HG03432 (cell line): Measurements from ENCODE around the gene SPOP.

Experiments
- ATAC-seq: cut with Tn5 transposase; IDR thresholded peaks from one replicate; pipeline ENCODE4 v1.9.1; 2021; ENCODE audit warnings: mild to moderate bottlenecking, moderate library complexity; ENCODE audit not compliant: unreplicated experiment

The SPOP gene

DNA sequence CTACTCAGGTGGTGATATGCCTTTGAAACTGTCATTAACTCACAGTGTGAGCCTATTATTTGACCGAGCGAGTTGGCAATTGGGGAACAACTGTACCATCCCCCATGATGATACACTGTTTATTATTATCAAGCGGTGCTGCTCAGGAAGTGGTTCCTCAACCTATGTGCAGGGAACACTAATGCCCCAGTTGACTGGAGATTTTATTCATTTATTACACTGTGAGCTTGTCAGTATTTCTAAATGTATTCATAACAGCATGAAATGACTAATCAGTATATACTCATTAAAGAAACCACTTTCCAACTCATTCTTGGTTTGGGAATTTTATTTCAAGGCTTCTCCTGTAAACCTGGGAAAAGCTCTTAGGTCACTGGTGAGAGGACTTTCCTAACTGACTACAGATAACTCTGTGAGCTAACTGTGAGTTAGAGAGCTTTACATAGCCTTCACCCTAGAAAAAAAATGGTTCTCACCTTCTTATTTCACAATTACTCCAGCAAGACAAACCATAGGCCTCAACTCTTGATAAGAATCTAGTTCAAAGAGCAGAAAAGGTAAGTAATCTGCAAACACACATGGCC lies 59.8 kb downstream of the SPOP start:
- ATAC-seq = no peak

DNA sequence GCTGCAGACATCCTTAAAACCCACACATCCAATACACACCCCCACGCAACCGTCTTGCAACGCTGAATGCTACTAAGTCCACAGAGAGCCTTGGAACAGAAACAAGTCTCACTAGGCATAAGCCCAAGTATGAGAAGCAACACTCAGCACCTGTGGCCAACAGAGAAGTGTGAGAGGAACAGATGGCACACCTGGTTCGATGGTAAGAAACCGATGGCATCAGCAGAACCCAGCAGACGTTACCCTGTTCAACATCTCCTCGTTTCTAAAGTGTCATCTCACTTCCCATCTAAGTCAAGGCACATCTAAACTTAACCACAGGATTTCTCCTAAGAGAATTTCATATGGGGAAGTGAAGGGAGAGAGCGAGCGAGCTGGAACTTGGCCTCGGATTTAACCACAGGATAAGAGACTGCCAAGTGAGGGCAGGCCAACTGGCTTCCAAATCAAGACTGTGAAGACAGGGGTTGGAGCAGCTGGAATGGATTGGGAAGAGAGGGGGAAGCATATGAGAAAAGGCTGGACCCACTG lies 61.2 kb downstream of the SPOP start:
- ATAC-seq = no peak

DNA sequence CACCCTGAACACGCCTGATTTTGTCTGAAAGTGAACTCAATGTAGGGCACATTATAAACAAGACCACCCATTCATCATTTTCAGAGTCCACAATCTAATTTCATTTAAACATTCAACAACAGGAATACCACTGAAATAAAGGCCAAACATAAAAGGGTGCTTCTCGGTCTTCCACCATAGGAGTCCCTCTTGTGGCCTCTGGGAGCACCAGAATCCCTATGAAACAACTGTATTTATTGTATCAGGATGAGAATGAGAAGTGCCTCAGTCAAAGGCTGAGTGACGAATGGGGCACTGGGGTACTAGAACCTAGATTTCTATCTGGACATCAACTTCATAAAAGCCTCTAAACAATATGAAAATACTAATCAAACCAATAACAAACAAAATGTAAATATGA lies 61.8 kb downstream of the SPOP start:
- ATAC-seq = no peak

- ATAC-seq = no peak
Measured at GRCh38 chr17:49613182-49613800, 64.6 kb downstream of the SPOP start.

DNA sequence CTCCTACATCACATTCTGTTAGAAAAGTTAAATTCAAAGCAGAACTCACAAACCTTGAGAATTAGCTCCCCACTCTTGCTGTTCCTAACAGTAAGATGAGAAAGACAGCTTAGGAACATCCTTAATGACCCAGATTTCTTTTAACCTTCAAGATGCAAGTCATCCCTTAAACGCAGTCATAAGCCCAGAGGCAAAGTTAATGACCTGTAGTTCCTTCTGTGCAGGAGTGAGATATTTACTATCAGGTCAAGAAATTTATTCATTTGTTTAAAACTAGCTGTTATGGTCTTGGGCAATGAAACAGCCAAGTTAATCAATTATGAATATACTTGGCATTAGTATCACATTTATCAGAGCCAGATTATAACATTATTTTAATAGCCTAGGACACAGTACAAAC lies 65.2 kb downstream of the SPOP start:
- no peak for ATAC-seq

DNA sequence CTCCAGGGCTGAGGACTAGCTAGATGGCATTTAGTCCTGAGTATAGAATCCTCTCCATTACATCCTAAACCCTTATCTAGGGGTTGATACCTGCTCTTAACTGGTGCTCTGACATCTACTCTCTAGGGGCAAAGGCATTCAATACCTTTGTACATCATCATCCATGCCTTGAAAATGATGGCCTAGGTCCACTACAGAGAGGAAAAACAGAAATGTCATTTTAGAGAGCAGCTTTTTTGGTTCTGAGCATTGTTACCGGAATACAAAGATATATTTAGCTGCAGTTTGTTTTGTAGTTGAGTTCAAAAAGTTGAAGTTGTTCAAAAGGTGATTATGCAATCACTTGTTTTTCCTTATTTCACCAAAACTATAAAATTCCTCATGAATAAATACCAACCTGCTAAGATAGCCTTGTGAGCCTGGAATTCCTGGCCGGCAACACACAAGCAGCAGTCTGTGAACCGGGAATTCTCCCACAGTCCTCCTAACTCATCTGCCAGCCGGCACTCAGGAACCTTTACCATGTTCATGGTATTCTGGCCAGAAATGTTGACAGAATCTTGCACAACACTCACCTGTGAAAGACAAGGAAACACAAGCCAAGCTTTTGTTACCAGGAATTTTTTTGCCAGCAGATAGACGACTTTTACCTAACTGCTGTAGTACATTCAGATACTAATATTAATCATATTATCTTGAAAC lies 66.9 kb downstream of the SPOP start:
- ATAC-seq = no peak

GRCh38 chr17:49604314-49604869 lies 73.5 kb downstream of the SPOP start:
- no peak for ATAC-seq

DNA sequence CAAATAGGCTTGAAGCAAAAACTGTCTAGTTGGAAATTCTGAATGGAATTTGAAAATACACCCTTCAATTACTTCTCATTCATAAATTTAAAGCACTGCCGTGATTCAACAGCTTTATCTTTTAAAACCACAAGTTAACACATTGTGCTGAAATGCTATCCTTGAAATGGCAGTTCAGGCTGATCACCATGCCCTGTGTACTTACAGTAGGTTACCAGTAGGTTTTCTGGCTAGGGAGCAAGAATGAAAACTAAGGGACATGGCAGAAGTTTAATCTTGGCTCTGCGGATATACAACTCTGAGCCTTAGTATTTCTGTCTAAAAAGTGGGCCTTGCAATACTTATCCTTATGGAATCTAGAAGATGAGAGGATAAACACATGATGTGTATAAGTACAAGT lies 74.2 kb downstream of the SPOP start:
- no peak for ATAC-seq

- ATAC-seq = no peak
Measured at GRCh38 chr17:49603238-49603637, 74.7 kb downstream of the SPOP start.

DNA sequence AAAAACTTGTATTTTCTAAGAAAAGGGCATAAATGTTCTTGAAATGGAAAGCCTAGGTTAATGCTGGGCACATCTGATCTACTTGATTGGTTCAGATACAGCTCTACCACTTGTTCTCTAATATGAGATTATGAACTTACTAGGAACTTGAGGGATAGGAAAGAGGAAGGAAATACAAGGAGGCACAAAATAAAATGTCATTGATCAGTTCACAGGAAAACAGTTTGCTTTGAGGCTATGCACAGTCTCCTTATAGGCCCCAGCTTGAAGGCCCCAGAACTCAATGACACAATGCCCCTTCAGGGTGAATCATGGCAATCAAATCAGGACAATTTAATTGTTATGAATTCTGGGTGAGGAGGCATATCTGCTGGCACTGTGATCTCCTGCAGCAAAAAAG lies 75.1 kb downstream of the SPOP start:
- ATAC-seq = no peak

GRCh38 chr17:49600949-49601348 lies 76.9 kb downstream of the SPOP start:
- no peak for ATAC-seq

DNA sequence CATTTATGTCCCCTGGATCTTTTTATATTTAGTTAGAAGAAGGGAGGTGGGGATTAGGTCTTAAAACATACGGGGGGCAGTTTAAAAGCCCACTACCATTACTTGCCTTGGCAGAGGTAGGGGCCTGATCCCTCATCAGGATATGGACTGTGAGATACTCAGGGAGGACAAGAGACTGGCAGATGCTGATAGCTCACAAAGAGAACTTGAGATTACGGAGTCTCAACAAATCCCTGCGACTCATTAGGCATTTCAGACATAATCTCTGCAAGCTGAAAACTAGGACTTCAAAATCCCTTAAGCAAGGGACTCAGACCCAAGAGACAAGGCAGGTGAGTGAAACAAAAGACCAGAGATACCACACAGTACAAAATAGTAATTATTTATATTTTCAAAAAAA lies 79.0 kb downstream of the SPOP start:
- ATAC-seq = no peak

- no peak for ATAC-seq
Measured at GRCh38 chr17:49597928-49598655, 79.8 kb downstream of the SPOP start.

- ATAC-seq = no peak
Measured at GRCh38 chr17:49597436-49597835, 80.5 kb downstream of the SPOP start.

- ATAC-seq = no peak
Measured at GRCh38 chr17:49596613-49597244, 81.2 kb downstream of the SPOP start.

DNA sequence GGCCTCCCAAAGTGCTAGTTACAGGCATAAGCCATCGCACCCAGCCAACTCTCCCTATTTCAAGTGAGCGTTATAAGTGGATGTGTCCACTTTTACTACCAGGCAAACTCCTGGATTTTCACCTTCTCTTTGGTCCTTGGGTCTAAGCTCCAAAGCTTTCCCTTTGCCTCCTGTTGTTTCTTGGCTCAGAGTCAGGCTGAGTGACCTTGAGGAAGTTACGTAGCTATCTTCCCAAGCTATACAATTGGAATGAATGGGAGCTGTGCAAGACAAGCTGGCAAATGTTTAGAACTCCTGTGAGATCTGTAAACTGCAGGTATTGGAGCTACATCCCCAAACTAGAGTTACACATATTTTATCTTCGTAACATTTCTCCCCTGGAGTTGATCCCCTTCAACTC lies 81.9 kb downstream of the SPOP start:
- no peak for ATAC-seq

DNA sequence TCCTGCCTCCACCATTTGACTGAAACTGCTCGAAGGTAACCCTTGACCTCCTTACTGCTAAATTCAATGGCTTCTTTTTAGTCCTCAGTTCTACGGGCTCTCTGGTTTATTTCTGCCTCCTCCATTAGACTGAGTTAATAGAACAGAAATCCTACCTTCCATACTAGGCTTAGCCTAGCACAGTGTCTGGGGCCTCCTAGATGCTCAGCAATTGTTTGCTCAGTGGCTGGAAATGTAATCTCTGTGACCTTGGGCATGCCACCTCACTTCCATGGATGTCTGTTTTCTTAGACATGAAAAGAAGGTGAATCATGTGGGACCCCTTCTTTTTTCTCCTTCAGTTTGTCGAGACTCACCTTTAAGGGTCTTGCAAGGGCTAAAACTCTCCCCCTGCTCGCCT lies 82.6 kb downstream of the SPOP start:
- no peak for ATAC-seq

DNA sequence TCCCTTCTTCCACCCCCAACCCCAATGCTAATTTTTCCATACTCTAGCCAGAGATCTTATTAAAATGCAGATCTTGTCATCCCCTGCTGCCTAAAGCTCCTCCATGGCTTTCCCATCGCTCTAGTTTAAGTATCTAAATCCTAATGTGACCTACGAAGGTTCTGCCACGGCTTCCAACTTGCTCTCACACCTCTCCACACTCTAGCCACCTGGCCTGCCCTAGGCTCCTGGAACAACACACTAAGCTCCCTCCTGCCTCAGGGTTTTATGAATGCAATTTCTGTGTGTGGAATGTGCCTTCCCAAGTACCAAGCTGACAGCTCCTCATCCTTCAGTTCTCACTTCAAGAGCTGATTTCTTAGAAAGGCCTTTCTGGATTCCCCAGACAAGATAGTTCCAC lies 85.6 kb downstream of the SPOP start:
- no peak for ATAC-seq

GRCh38 chr17:49590874-49591273 lies 87.0 kb downstream of the SPOP start:
- ATAC-seq = no peak

DNA sequence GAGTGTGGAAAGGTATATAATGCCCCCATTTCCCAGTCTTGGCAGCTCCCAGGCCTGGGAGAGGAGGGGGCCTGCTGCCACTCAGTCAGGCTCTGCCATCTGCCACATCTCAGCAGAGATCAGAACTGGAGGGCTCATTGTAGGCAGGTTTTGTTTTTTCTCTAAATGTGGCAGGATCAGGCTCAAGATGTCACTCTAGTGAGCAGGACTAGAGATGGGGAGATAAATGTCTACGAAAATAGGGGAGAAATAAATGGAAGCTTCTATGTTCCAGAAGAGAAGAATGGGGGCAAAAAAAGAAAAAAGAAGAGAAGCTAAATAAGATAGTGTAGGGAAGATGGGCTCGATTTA lies 88.3 kb downstream of the SPOP start:
- ATAC-seq = no peak
